ENCODE measurements around the gene PIMREG.

GRCh38 chr17:6408276-6408675 is 36.0 kb upstream of the PIMREG start:
- no peak for TF ChIP-seq CTCF (conservative IDR thresholded peaks at IDR 0.05 in 1 of 2, IDR thresholded peaks at IDR 0.05 in 1 of 2; ENCODE audit: extremely low read depth in 1 of 2, insufficient read depth in 1 of 2, low read depth in 1 of 2, low read length in 2 of 2)
- no peak for TF ChIP-seq EZH2 (IDR thresholded peaks at IDR 0.05; ENCODE audit: borderline replicate concordance, low read length)

Data from mammary epithelial cell (primary cell).